Hematopoietic multipotent progenitor cell (in vitro differentiated cells): Measurements from ENCODE around the gene IGIP. TPM values are rescaled to one million over a fixed set of nuclear protein-coding genes. Genes with fewer than 3 reads are reported as not detected.
A peak's percentile ranks its signal among the peaks of the same experiment; 100 is the strongest.
"Not testable (repeated sequence)": the region's sequence is repeated elsewhere in the genome, so short reads cannot be mapped to it uniquely, and the experiment has no call there.

Experiments used
- DNase-seq, 3 donors: peaks; one replicate each; pipeline ENCODE4 v3.0.0-alpha.2; 2011 to 2015; ENCODE audit warnings: low read depth in 2 of 3, low spot score in 2 of 3
- total RNA-seq: library from RNA; depleted of rRNA; stranded (reverse); fragments of >200 nt; gene quantifications from one replicate; pipeline ENCODE4 v1.2.3, GENCODE V29; 2012

The IGIP gene
- total RNA-seq, 1 donor, result 0.81 TPM

DNA sequence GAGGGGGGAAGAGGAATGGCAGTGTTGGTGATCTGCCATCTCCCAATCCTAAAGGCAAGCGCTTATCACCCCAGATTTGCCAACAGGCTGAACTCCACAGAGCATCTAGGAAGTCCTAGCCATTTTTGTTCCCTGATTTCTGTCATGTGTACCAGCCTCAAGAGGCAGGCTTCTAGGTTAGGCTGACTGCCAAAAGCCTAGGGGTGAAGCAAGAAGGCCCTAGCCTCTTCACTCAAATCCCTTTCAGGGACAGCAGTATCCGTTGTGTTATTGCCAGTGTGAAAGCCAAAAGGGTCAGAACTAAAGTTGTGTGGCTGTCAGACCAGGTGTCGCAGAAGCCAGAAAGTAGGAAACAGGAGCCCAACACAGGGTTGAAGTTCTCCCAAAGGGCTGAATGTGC lies 14.7 kb downstream of the IGIP start:
- DNase-seq, result no peak

DNA sequence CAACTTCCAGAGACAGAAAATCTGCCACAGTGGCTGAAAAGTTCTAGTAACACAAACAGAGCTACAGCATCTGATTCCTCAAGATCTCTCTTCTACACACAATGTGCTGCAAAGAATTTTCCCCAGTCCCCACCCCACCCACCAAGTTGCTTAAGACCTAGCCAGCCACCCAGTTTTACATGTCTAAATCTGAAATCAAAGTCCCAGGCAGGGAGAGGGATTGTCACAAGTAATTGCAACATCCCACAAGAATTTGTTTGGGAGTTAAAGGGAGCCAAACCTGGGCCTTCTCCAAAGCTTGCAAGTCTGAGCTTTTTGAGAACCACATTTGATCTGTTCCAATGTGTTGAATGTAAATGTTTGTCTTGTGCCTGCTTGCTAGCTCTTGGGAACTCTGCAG lies 15.5 kb downstream of the IGIP start:
- DNase-seq, result no peak

DNA sequence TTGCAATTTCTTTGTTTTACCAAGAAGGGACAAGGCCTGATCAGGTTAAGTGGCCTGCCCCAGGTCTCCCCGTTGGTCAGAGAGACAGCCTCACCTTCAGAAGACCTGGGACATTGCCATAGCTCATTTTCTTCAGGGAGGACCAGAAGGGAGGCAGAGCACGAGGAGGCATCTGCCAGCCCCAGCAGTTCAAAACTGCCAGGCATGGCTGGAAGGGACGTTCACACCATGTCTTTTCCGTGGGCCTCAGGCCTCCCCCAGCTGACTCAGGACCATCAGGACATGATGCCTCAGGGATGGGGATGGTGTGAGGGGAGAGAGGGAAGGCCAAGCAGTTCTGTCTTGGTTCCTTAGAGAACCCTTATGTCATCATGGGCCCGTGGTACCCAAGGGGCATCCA lies 16.5 kb downstream of the IGIP start:
- DNase-seq, result no peak

DNA sequence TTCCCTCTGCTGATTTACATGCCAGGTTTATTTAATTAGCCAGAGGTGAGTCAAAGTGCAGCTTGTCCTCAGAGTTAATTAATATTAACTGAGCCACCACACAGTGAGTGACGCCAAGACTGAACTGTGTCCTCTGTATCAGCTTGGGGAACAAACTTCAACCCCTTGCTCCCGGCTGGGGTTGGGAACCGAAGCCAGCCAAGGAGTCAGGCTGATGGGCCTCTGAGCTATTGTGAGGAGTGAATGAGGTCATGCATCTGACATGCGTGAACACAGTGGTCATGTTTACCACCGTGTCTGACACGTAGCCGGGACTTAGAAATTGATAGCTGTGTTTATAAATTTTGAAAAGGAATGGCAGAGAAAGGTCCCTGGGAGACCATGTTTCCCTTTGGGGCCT lies 17.1 kb downstream of the IGIP start:
- DNase-seq, result no peak

DNA sequence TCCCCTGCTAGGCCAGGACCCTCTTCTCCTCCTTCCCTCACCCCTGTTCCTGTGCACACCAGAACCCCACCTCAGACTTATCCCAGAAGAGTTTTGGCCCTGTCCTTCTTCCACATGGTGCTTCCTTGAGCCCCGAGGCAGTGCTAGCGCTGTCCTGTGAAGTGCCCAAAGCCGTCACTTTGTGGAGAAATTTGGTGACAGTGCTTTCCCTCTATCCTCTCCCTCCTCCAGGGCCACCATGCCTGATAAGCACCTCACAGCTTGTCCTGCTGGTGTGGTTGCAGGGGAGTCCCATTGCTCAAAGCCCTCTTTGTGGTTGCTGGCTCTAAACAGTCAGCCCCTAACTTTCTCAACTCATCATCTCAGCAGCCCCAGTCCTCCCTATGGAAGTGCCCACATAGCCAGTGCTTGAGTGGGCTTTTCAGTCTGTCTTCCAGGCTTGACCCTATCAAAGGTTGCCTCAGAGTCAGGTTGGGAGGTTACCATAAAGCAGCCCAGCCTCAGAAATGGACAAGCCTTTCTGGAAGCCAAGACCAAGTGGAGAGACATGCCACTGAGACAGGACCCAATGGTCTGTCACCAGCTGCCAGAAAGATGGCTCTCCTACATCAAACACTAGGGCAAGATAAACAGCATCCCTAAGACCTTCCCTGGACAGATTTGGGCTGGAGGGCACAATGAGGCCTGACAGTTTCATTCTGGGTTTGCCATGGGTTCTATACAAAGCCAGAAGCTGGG lies 18.0 kb downstream of the IGIP start:
- DNase-seq, result no peak

DNA sequence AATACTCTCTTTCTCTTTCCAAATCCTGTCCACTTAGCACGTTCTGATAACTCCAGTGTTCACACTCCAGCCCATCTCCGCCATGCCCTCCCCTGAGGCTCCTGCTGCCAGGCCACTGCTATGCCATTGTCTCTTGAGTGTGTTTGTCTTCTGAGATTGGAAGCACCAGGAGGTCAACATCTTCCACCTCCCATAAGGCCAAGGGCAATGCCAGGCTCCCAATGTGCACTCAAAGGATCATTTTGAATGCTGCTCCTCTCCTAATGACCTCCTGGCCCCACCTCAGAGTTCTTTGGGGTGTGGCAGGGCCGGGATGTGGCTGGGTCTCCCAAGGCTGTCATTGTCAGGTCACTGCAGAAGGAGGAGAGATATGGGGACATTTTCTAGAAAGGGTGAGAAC lies 19.5 kb downstream of the IGIP start:
- no peak for DNase-seq

DNA sequence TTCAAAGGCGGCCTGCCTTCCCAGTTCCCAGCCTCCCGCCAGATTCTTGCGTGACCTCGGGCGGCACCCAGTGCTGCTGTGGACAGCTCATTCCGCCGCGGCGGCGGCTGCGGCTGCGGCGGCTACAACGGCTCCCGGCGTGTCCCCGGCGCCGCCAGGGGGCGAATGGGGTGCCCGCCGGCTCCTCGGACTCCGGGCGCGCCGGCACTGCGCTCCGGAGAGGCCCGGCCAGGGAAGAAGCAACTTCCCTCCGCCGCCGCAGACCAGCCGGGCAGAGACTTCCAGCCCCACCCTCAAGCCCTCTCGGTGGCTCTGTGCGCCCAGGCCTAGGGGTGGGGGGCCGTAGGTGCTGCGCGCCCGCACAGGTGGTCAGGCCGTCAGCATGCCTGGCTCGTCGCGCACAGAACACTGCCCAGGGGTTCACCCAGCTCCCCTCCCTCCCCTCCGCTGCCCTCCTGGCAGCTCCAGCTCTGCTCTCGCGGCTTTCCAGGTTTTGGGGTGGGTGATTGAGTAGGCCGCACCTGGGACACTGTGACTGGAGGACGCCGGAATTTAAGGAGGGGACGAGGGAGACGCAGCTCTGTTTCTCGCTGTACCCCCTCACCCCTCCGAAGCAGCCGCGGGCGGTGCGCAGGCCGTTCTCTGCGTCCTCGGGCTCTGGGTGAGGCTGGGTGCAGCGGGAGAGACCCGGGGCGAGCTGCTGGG lies 20.2 kb downstream of the IGIP start:
- peak in 2 of 3 donors; percentile 73 to 74 for DNase-seq

DNA sequence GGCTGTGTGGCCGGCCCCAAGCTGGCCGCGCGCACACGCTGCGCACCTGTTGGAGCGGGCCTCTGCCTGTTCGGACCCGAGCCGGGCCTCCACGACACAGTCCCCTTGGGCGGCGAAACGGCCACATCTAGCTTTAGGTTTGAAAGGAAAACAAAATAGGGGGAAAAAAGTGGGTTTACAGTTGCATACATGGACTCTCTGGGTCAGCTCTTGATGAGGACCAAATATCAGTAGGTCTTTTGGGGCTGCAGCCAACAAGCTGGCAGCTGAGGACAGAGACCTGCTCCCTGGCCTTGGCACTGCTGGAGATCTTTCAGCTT lies 20.7 kb downstream of the IGIP start:
- DNase-seq, result no peak

DNA sequence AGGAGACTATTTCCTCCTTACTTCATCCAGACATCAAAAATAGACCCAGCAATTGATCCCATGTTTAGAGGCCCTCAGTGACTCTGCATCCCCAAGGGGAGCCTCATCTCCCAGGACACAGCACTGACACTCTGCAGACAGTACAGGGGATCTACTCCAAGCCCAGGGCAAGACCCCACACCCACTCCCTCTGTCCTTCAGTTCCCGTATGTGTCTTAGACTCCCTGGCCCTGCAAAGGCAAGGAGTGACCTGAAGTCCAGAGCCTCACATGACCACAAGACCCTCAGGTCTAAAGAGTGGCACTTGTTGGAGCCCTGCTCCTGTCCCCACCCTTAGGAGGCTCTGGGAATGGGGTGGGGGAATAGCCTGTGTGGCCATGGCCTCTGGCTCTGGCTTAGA lies 21.7 kb downstream of the IGIP start:
- no peak for DNase-seq

DNA sequence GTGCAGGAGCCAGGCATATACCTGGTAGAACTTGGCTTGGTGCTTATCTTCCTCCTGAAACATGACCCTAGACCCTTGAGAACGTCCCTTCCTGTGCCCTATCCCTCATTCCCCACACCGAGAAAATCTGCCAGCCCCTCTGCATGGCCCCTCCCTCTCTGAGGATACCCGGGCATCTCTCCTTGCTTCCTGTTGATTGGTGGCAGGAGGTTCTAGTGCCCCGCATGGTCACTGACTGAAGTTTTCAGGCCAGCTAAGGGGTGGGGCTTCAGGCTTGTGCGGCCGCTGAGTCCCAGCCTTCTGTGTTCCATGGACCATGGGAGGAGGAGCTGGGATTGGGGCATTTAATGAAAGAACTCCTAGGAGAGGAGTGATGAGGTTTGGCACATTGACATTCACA lies 22.8 kb downstream of the IGIP start:
- DNase-seq, result no peak

DNA sequence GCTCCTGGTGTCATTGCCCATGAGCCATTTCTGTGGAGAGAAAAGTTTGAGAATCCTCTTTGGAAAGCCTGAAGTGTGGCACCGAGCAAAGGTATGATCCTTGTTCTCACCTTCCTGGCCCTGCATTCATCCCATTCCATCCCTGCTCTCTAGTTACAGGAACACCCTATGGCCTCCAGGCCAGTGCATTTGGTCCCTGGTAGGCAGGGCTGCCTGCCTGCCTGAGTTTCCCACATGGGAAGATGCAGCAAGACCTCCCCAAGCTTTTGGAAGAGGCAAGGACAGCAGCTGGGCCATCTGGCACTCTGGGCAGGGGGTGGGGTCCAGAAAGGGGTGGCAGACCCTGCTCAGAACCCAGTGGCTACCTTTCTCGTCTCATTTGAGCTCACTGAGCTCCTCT lies 24.5 kb downstream of the IGIP start:
- DNase-seq, result no peak

DNA sequence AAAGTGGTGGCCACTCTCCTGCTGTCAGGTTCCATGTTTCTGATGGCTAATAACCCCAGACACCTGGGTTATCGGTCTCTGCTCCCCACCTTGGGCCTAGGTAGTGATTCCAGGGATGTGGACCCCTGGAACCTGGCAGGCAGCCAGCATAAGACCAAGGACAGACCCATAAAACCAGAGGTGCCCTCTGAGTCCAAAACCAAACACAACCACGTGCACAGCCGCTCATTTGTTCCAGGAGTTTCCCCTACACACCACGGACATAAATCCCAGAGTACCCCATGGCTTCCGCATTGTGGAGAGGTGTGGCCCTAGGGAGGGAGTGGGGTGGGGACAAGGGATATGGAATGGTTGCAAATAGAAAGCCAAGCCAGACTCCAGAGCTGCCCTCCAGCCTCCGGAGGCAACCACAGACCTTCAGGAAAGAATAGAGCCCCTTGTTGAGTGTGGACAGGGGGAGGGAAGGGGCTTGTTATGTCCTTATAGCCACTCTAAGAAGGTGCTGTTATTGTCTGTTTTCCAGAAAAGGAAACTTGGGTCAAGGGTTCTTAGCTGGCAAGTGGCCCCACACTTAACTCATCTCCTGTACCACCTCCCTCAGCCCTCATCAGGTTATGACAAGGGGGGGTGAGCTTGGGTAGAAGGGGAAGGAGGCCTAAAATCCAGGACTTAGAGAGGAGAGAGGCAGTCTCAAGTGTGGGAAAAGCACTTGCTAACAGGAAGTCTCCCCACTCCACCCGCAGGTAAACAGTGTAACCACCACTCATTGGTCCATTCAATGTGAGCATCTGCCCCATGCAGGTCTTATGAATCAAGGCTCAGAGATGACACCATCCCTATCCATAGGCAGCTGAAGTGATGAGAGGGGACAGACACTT lies 25.6 kb downstream of the IGIP start:
- DNase-seq, result no peak

DNA sequence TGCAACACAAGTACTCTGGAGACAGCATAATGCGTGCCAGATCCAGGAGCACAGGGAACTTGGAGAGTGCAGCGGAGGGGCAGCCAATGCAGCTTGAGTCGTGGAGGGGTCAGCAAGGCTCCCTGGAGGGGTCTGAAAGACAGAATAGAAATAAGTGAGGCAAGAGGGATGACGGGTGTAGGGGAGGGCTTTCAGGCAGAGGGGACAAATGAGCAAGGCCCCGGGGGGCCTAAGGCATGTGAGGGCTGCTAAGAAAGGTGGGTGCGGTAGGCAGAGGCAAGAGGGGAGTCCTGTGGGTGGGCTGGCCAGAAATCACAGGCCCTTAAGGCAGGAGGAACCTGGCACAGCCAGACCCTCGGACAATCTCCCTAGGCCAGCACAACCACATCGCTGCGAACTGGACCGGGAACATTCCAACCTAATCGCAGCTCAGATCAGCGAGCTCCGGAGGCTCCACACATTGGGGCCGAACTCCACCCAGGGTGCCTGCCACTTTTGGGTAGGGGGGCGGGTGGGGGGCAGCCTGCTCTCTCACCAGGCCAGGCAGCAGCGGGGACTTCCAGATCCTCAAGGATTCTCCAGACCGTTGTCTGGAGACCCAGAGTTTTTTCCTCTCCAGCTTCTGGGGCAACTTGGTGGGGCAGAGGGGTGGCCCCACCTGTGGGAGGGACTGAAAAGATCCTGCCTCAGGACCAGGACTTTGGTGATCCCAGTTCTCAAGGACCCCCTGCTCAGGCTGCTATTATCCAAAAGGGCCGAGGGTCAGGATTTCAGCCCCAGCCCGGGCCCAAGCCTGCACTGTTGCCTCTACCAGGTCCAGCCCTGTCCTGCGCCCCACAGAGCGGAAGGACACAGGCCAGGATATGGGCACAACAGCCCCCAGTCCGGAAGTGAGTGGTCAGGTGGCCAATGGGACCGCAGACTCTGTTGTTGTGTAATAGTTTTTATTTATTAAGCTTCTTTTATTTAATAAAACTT lies 26.6 kb downstream of the IGIP start:
- no peak for DNase-seq

DNA sequence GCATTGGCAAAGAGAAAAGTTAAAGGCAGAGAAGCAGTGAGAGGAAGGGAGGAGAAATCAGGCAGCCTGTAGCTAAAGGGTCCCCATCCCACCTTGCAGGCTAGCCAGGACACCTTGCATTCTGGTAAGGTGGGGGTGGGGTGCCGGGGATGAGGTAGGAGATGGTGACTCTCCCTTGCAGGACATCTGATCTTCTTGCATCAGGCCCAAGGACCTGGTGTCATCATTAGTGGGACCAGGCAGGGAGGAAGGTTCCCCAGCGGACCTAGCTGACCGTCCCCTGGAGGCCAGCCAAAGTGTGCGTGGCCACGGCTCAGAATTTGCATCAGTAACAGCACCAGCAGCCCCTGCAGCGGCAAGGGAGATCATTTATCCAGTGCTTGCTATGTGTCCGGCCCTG lies 27.5 kb downstream of the IGIP start:
- DNase-seq, result no peak

DNA sequence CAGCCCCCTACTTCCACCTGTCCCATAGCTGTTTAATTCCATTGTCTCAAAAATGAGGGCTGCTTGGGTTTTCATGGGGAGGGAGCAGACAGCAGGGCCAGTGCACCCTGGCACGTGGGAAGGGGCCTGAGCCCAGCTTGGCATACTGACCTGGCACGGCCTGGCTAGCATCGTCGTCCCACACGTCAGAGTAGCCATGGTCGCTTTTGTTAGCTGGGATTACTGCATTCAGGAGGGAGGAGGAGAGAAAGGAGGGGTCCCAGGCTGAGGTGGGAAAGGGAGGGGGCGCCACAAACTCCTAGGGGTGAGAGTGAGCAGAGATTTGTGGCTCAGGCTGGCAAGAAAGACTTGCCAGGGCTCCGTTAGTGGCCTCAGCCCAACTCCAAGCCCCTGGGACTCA lies 28.2 kb downstream of the IGIP start:
- no peak for DNase-seq

DNA sequence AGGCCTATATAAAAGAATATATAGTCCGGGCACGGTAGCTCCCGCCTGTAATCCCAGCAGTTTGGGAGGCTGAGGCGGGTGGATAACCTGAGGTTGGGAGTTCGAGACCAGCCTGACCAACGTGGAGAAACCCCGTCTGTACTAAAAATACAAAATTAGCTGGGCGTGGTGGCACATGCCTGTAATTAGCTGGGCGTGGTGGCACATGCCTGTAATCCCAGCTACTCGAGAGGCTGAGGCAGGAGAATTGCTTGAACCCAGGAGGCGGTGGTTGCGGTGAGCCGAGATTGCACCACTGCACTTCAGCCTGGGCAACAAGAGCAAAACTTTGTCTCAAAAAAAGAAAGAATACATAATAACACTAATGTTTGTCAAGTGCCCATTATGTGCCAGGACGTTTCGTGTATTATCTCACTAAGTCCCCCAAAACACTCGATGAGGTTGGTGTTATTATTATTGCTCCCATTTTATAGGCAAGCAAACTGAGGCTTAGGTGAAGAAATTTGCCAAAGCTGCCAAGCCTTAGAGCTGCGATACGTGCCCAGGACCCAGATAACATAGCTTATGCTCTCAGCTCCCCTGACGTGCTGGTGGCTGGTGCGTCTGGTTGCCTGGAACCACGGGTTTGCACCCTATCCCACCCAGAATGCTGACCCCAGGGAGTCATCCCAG lies 29.1 kb downstream of the IGIP start:
- DNase-seq, result not testable (repeated sequence)

DNA sequence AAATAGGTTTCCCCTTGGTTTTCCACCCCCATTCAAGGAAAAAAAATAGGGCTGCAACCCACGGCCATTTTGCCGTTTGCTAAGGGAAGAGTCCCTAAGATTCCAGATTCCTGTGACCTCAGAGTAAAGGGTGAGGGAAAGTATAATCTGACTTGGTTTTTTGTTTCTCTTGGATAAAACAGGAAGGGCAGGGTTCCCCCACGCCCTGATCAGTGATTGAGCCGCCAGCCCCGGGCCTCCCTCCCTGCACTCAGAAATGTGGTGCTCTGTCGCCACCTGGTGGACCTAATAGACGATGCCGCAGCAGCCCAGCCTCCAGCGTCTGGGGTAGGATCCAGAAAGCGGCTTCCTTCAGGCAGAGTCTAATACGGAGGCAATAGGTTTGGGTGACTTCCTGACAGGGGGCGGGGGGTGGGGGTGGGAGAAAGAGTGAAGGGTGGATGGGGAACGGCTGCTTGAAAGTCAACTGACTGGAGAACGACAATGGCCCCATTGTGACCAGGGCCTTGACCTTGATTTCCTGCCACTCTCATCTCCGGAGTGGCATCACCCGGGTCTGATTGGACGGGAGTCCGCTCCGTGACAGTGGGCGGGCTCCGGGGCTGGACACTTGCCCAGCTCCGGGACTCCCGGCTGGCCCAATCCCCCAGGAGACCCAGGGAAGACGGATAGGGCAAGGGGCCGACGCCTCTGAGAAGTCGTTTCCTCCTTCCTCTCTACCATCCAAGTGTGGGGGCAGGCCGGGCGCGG lies 31.5 kb downstream of the IGIP start:
- DNase-seq, result peak; percentile 71 to 91 (median 80)

DNA sequence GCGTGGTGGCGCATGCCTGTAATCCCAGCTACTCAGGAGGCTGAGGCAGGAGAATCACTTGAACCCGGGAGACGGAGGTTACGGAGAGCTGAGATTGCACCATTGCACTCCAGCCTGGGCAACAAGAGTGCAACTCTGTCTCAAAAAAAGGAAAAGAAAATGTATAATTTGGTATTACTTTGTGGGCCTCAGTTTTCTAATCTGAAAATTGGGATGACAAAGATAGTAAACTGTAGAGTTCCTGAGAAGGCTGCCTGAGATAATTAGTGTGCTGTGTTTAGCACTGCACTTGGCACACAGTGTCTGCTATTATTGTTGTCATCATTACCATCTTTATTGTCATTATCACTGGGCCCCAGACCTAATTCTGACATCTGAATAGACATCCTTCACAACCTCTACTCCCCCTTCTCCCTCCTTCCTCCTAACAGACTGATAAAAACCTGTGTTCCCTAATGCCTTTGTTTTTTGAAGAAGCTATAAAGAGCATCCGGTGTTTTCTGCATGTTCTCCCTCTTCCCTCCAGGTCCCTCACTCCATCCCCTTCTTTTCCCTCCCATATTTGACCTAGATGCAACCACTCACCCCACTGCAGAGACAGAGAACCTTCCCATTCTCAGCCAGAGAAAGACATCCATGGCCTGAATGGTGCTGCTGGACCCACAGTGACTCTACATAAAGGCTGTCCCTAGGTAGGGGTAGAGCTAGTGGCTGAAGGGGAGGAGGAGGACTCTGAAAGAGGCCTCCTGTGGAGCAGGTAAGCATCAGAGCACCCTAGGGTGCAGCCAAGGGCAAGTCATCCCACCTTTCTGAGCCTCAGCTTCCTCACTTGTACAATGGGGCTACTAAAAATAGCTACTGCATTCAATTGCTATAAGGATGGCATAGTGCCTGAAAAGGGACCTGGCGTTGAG lies 33.5 kb downstream of the IGIP start:
- no peak for DNase-seq
